HG02623 (cell line): ENCODE measurements around the gene ANXA4.

Source experiments
- ATAC-seq: cut with Tn5 transposase; IDR thresholded peaks from one replicate; pipeline ENCODE4 v1.9.1; 2021; ENCODE audit warnings: moderate library complexity; ENCODE audit not compliant: unreplicated experiment

Gene ANXA4

DNA sequence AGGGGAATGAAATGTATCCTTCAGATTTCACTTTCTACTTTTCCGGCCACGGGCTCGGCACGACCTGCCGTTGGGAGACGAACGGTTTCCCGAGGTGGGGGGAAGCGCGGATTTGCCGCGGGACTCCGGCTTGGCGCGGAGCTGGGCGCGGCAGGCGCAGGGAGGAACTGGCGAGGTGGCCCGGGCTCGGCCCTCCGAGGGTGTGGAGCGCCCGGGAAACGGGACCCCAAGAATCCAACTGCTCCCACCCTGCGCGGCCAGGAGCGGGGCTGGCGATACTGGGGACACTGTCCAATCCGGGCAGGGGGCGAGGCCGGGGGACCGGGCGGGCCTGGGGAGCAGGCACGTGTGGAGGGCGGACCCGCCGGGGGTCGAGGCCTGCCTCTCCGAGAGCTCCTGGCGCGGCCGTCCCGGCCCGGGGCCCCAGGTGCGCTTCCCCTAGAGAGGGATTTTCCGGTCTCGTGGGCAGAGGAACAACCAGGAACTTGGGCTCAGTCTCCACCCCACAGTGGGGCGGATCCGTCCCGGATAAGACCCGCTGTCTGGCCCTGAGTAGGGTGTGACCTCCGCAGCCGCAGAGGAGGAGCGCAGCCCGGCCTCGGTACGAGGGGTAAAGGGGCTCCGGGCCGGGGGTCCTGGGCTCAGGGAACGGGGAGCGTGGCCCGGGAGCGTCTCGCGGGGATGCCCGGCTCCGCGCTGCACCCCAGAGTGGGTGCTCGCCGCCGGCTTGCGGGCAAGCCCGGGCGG, at the start of gene ANXA4:
Gene ANXA4 (plus strand): TSS at position 560 of the 747 bp plus-strand sequence. CDS start 39,432 bp downstream, outside the sequence.
- ATAC-seq, result peak; percentile 82

DNA sequence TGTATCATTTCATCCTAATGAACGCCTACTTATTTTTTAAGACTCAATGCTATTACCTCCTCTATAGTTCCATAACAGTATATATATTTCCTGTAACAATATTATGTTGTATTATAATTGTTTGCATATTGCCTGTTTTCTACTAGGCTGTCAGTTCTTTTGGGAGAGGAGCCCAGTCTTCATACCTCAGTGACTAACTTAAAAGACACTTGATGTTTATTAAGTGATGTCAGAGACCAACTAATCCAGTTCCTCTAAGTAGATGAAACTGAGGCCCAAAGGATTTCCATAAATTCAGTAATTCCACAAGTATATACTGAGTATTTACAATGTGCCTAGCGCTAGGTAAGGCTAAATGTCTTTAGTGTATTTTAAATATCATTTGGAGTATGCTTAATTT, 49.5 kb upstream of the ANXA4 start:
- no peak for ATAC-seq

DNA sequence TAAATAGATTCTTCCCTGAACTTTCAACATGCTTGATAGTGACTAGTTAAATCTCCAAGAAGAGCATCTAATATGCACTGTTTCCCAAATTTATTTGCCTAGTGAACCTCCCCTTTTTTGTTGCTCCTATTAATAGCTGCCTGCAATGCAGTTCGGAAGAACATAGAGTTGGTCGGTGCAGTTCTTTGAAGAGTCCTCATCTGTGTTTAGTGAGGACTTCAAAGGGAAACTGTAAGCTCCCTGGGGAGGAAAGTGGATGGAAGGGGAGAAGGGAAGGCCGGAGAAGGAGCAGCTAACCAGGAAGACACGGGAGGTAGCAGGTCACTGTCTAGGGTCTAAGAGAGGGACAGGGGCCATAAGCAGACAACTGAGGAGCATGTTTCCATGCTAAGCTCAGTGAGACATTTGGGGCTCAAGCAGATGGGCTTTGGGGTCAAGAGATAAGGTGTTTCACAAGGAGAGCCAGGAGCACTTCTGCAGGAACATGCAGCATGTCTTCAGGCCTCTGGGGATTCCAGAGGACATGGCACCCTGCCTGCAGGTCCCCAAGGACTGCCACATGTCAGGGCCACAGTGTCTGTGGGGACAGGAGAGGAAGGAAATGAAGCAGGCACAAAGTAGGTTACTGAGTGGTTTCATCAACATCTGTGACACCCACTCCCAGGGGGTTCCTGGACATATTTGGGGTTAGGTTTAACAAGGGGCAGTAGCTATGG, 48.7 kb upstream of the ANXA4 start:
- no peak for ATAC-seq

DNA sequence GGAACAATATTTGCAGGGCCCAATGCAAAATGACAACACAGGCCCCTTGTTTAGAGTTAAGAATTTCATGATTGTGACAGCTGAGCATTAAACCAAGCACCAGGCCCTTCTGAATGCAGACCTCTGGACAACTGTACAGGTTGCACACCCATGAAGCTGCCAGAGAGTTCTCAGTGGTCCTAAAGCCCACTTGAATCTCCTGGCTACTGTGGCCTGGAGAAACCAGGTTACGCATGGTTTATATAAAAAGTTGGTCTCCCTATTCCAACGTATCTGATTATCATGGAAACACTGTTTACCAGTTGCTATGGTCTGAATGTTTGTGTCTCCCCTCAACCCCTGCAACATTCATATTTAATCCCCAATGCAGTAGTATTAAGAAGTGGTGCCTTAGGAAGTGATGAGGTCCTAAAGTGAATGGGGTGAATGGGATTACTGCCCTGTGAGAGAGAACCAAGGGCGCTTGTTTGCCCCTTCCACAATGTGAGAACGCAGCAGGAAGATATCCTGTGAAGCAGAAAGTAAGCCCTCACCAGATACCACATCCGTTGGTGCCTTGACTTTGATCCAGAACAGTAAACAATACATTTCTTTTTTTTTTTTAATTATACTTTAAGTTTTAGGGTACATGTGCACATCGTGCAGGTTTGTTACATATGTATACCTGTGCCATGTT, 48.0 kb upstream of the ANXA4 start:
- no peak for ATAC-seq

- ATAC-seq, result no peak
These were observed 46.8 kb upstream of the ANXA4 start for GRCh38 chr2:69694894-69695849.

DNA sequence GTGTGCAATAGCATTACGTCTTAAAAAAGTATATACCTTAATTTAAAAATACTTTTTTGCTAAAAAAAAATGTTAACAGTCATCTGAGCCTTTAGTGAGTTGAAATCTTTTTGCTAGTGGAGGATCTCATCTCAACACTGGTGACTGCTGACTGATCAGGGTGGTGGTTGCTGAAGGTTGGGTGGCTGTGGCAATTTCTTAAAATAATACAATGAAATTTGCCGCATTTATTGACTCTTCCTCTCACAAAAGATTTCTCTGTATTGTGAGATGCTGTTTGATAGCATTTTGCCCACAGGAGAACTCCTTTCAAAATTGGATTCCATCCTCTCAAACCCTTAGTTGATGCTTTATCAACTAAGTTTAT, 46.1 kb upstream of the ANXA4 start:
- no peak for ATAC-seq

DNA sequence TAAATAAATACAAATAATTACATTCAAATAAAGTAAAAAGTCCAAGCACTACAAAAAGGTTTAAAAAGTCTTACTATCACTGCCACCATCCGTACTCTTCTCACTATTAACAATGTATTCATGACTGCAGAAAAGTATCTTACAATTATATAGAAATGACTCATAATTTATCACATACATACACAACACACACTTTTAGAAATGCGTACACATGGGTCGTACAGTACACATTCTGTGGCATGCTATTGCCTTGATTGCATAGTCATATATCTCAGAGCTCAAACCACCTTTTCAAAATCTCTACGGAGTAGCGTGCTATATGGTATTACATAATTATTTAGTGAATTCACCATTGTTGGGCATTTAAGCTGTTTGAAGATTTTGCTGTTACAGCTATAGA, 41.6 kb upstream of the ANXA4 start:
- no peak for ATAC-seq

- no peak for ATAC-seq
These were observed 40.6 kb upstream of the ANXA4 start for GRCh38 chr2:69701100-69701945.

GRCh38 chr2:69703189-69703588, 38.7 kb upstream of the ANXA4 start:
- ATAC-seq, result no peak

GRCh38 chr2:69704446-69704845, 37.5 kb upstream of the ANXA4 start:
- ATAC-seq, result no peak

DNA sequence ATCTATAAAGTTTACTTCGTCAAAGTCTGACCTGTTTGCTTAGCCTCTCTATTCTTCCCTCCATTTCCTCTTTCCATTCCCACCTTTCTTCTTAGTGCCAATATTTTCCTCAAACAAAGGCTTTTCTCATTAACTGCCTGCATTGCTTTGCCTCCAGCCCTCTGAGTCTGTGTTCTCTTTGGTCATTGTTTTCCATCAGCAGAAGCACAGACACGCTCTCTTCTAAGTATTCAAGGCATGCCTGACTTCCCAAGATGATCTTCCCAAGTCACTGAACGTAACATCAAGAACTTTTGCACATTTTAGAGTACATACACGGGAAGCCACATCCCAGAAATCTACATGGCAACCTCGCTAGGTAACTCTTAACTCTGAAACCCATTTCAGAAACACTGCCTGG, 32.6 kb upstream of the ANXA4 start:
- no peak for ATAC-seq

- no peak for ATAC-seq
These were observed 30.0 kb upstream of the ANXA4 start for GRCh38 chr2:69711971-69712370.

DNA sequence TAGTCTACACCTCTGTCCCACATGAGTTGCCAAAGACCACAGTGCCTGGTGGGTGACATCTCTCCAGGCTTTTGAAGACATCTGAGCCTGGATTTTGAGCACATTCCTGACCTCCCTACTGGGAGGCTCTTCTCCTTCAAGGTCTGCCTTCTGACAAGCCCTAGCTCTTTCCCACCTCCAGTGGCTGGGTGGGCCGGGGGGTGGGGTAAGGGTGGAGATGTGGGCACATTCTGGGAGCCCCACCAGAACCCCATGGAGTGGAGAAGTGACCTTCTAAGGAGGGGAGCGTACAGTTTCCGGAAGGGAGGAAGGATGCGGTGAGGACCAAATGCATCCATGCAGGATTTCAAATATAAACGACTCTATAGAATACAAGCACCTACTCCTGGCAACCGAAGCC, 27.9 kb upstream of the ANXA4 start:
- ATAC-seq, result no peak

- peak; percentile 86 for ATAC-seq
These were observed 27.3 kb upstream of the ANXA4 start for GRCh38 chr2:69714539-69715220.

DNA sequence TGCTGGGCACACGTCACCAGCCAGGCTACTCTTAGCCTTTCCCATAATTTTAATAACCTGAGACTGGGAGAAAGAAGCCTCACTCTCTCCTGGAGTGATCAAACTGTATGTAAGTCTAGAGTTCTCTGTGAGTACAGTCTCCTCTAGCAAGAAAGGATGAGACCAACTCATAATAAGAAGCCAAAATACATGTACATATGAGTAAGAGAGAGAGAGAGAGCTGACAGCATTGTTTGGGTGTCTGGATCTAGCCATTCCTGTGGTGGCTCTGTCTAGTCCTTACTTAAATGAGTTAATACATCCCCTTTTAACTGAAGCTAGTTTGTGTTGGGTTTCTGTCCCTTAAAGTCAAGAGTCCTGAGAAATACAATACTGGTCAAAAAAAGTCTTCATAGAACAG, 26.0 kb upstream of the ANXA4 start:
- ATAC-seq, result no peak

DNA sequence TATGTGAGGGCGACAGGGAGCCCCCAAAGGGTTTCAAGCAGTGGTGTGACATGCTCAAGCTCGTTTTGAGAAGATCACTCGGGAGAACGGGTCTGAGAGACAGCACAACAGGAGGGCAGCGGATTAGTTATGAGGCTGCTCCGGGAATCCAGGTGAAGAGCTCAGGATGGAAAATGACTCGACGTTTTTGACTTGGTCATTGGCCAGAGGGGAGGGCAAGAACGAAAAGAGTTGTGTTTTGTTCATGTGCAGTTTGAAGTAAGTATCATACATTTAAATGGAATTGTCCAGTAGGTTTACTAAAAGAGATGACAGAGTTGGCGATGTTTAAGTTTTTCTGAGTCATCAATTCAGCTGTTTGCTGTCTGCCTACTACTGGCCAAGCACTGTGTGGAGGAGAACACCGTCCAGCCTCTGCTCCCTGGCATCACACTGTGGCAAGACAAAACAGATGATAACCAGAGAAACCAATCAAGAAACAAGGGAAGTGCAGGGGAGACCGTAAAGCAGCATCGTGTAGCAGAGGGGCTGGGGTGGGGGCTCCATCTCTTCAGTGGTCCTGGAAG, 25.3 kb upstream of the ANXA4 start:
- ATAC-seq, result no peak

DNA sequence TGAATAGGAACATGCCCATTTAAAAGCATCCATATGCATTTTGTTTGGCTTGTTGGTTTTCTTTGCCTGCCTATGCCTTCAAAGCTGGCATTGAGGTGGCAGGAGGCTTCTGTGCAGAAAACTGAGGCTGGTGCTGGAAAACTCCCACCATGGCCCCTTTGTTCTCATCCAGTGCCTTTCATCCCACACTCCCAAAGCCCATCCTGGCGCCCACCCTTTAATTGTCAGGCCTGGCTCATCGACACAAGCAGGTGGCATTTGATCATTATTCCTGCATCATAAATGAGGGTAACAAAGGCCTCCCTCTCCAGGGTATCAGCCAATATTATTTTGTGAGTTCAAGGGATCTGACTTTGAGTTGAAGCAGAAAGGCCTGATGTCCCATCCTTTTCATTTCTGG, 24.7 kb upstream of the ANXA4 start:
- no peak for ATAC-seq

DNA sequence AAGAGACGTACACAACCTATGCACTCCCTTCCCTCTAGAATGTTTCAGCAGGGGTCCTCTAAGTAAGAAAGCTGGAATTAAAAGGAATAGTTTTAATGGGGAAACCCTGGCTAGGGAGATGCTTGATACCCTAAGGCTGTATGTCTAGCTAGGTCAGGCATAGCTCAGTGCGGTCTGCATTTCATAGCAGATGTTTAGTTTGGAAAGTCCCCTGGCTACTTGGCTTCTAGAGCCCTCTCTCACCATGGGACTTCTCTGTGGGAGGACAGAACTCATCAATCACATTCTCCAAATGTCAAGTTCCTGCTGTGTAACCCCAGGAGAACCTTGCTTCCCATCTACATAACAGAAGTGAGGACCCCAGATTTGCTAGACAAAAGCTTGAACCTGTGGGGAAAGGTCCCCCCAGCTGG, 24.1 kb upstream of the ANXA4 start:
- ATAC-seq, result no peak

GRCh38 chr2:69718338-69718965, 23.5 kb upstream of the ANXA4 start:
- ATAC-seq, result no peak
